ENCODE results near the gene FAM193A.

FAM193A gene

GRCh38 chr4:2781911-2782310, 245.5 kb downstream of the FAM193A start:
- DNase-seq (ENCODE audit: low read depth in 2 of 2), result no peak

Data from stimulated activated CD4-positive, alpha-beta T cell treated with anti-CD3 and anti-CD28 coated beads, Interleukin-4, amount 100 ng/mL, for 48 hours (primary cell).